Left lobe of liver (tissue), 2 donors: ENCODE measurements around the gene OR7G2. TPM values are rescaled to one million over a fixed set of nuclear protein-coding genes. Genes with fewer than 3 reads are reported as not detected.

Experiments used
- ATAC-seq: fragments of 200-7000 bp; cut with Tn5 transposase; one replicate; pipeline ENCODE4 v1.9.1; 2020; ENCODE audit warnings: mild to moderate bottlenecking, moderate library complexity
- DNase-seq: peaks from one replicate; pipeline ENCODE4 v3.0.0-alpha.2; 2020; ENCODE audit warnings: low spot score
- total RNA-seq: library from RNA; stranded (reverse); gene quantifications from one replicate; pipeline ENCODE4 v1.2.1, GENCODE V29; 2021
- donor health status: DM: no; HTN: no; CAD: no; lungs with moderate emphysema.
- donor health status: DM: no; HTN: yes; CAD: no.

The OR7G2 gene
- total RNA-seq, result not detected

- ATAC-seq, result no peak
- DNase-seq, result no peak
Observed at GRCh38 chr19:9107375-9107774, at the start of gene OR7G2. Gene OR7G2, minus strand, starts transcription at chr19:9107475. Its CDS starts 4,232 bp downstream, at chr19:9103243.

- no peak for DNase-seq
- no peak for ATAC-seq
Observed at GRCh38 chr19:9156304-9156703, 49.0 kb upstream of the OR7G2 start.

GRCh38 chr19:9155591-9155990 is 48.3 kb upstream of the OR7G2 start:
- DNase-seq (no peak), ATAC-seq (no peak)

- DNase-seq, result no peak
- no peak for ATAC-seq
Observed at GRCh38 chr19:9151367-9151766, 44.1 kb upstream of the OR7G2 start.

- DNase-seq, result no peak
- no peak for ATAC-seq
Observed at GRCh38 chr19:9150650-9151049, 43.4 kb upstream of the OR7G2 start.

GRCh38 chr19:9149997-9150396 is 42.7 kb upstream of the OR7G2 start:
- DNase-seq, result no peak
- ATAC-seq, result no peak

- no peak for DNase-seq
- ATAC-seq, result no peak
Observed at GRCh38 chr19:9148697-9149096, 41.4 kb upstream of the OR7G2 start.

GRCh38 chr19:9146882-9147281 is 39.6 kb upstream of the OR7G2 start:
- ATAC-seq, result no peak
- DNase-seq, result no peak

GRCh38 chr19:9144920-9145319 is 37.6 kb upstream of the OR7G2 start:
- no peak for DNase-seq
- ATAC-seq, result no peak

GRCh38 chr19:9140159-9140874 is 33.0 kb upstream of the OR7G2 start, which contains the start of gene ZNF317:
Gene ZNF317, plus strand, starts transcription at chr19:9140397. Its CDS starts 15,620 bp downstream, at chr19:9156017.
- DNase-seq (peak; percentile 92), ATAC-seq (peak; percentile 96)

GRCh38 chr19:9139609-9140158 is 32.4 kb upstream of the OR7G2 start:
- peak; percentile 4 for ATAC-seq
- no peak for DNase-seq

GRCh38 chr19:9132422-9132821 is 25.1 kb upstream of the OR7G2 start:
- no peak for ATAC-seq

GRCh38 chr19:9130965-9131364 is 23.7 kb upstream of the OR7G2 start:
- DNase-seq, result no peak
- no peak for ATAC-seq

More at GRCh38 chr19:9132422-9132821, 25.1 kb upstream of the OR7G2 start:
- no peak for DNase-seq

- ATAC-seq (no peak), DNase-seq (no peak)
Observed at GRCh38 chr19:9128171-9128570, 20.9 kb upstream of the OR7G2 start.

- no peak for ATAC-seq
Observed at GRCh38 chr19:9126900-9127405, 19.7 kb upstream of the OR7G2 start, which contains the start of gene OR7G3. Gene OR7G3, minus strand, starts transcription at chr19:9126950. Its CDS starts 0 bp downstream, at chr19:9126950.

GRCh38 chr19:9116547-9116946 is 9.3 kb upstream of the OR7G2 start:
- ATAC-seq, result no peak
- DNase-seq, result no peak

More at GRCh38 chr19:9126900-9127405, 19.7 kb upstream of the OR7G2 start, which contains the start of gene OR7G3:
- DNase-seq, result no peak

GRCh38 chr19:9115307-9115813 is 8.1 kb upstream of the OR7G2 start, which contains the start of gene OR7G1:
Gene OR7G1, minus strand, starts transcription at chr19:9115763. Its CDS starts 0 bp downstream, at chr19:9115763.
- no peak for ATAC-seq
- DNase-seq, result no peak

- ATAC-seq, result no peak
- no peak for DNase-seq
Observed at GRCh38 chr19:9109959-9110358, 2.7 kb upstream of the OR7G2 start.

- DNase-seq, result no peak
Observed at GRCh38 chr19:9086761-9087160, 20.5 kb downstream of the OR7G2 start, which contains the start of gene OR1M1. Gene OR1M1, plus strand, starts transcription at chr19:9087061. Its CDS starts 6,184 bp downstream, at chr19:9093245.

GRCh38 chr19:9078651-9079050 is 28.6 kb downstream of the OR7G2 start:
- DNase-seq (no peak), ATAC-seq (no peak)

More at GRCh38 chr19:9086761-9087160, 20.5 kb downstream of the OR7G2 start, which contains the start of gene OR1M1:
- no peak for ATAC-seq

GRCh38 chr19:9076901-9077300 is 30.4 kb downstream of the OR7G2 start:
- DNase-seq (no peak), ATAC-seq (no peak)
